HS-27A (cell line): Measurements from ENCODE around the gene ARMC2.
"Not testable (repeated sequence)": the region's sequence is repeated elsewhere in the genome, so short reads cannot be mapped to it uniquely, and the experiment has no call there.

ENCODE experiments used
- DNase-seq: peaks from one replicate; pipeline ENCODE4 v3.0.0-alpha.2; 2012; ENCODE audit warnings: low read depth, missing footprints

Gene ARMC2

GRCh38 chr6:108848116-108848868 lies at the start of gene ARMC2:
Gene ARMC2, plus strand, starts transcription at chr6:108848422. Its CDS starts 5,846 bp downstream, at chr6:108854268.
- peak; percentile 40 for DNase-seq

- DNase-seq: no peak
Observed at GRCh38 chr6:108798670-108799353, 49.4 kb upstream of the ARMC2 start.

- no peak for DNase-seq
Observed at GRCh38 chr6:108799354-108799717, 48.9 kb upstream of the ARMC2 start.

GRCh38 chr6:108799791-108800190 lies 48.4 kb upstream of the ARMC2 start:
- no peak for DNase-seq

GRCh38 chr6:108800427-108800864 lies 47.8 kb upstream of the ARMC2 start:
- DNase-seq: no peak

- no peak for DNase-seq
Observed at GRCh38 chr6:108801366-108801765, 46.9 kb upstream of the ARMC2 start.

- no peak for DNase-seq
Observed at GRCh38 chr6:108803982-108804490, 44.2 kb upstream of the ARMC2 start.

- no peak for DNase-seq
Observed at GRCh38 chr6:108804956-108805355, 43.3 kb upstream of the ARMC2 start.

- DNase-seq: no peak
Observed at GRCh38 chr6:108805611-108806167, 42.5 kb upstream of the ARMC2 start.

GRCh38 chr6:108806171-108806570 lies 42.1 kb upstream of the ARMC2 start:
- DNase-seq: no peak

GRCh38 chr6:108806665-108807064 lies 41.6 kb upstream of the ARMC2 start:
- no peak for DNase-seq

GRCh38 chr6:108807928-108808327 lies 40.3 kb upstream of the ARMC2 start:
- no peak for DNase-seq

GRCh38 chr6:108809211-108809610 lies 39.0 kb upstream of the ARMC2 start:
- DNase-seq: no peak

GRCh38 chr6:108810057-108810643 lies 38.1 kb upstream of the ARMC2 start:
- DNase-seq: no peak

- DNase-seq: no peak
Observed at GRCh38 chr6:108811490-108811889, 36.7 kb upstream of the ARMC2 start.

GRCh38 chr6:108813218-108813617 lies 35.0 kb upstream of the ARMC2 start:
- not testable (repeated sequence) for DNase-seq

- not testable (repeated sequence) for DNase-seq
Observed at GRCh38 chr6:108817276-108817675, 30.9 kb upstream of the ARMC2 start.

- no peak for DNase-seq
Observed at GRCh38 chr6:108820006-108820405, 28.2 kb upstream of the ARMC2 start.

GRCh38 chr6:108822401-108822800 lies 25.8 kb upstream of the ARMC2 start:
- no peak for DNase-seq

GRCh38 chr6:108825326-108825725 lies 22.9 kb upstream of the ARMC2 start:
- DNase-seq: no peak

- no peak for DNase-seq
Observed at GRCh38 chr6:108831104-108831503, 17.1 kb upstream of the ARMC2 start.

- no peak for DNase-seq
Observed at GRCh38 chr6:108832738-108833137, 15.5 kb upstream of the ARMC2 start.
